ENCODE measurements around the gene BICC1. TPM values are rescaled to one million over a fixed set of nuclear protein-coding genes. Genes with fewer than 3 reads are reported as not detected.

BICC1 gene
- total and polyA plus RNA-seq, 2 of the 13 experiments (the other 11 are each of a cell fraction or from before 2014, with no cell fraction given): 0.18 to 1.5 TPM

GRCh38 chr10:58516119-58516518 lies 3.4 kb downstream of the BICC1 start:
- H3K4me3 ChIP-seq (replicated peaks in 1 of 3; ENCODE audit: insufficient read depth in 1 of 3, low read depth in 2 of 3, low read length in 3 of 3): no peak overlapping the region
- intact Hi-C loops (cut with micrococcal nuclease; ENCODE audit: unreplicated experiment): no loop called here
- no TSS peak for BruUV-seq (replicated peaks)
- ChIA-PET CTCF (ENCODE audit: low intra/inter-chr PET ratio, low total read pairs) (no interaction called here), POLR2A (no interaction called here)
- in situ Hi-C loops (cut with HindIII; ENCODE audit: extremely low pct_ligation_motif_present, low pct_unique_long_range_greater_than_20kb): loop anchor here (10.0 kb wide), 3 partner anchors 101 to 211 kb away; no protein-coding TSS in a partner anchor
- H3K27ac ChIP-seq (ENCODE audit: extremely low read length, insufficient read depth, low read length): no peak overlapping the region
- H3K4me1 ChIP-seq (ENCODE audit: insufficient read depth, low read length): peaks cover 33% of the 10 kb centered on the region
- no peaks in the 10 kb centered on the region for H3K9me3 ChIP-seq (ENCODE audit: low read length)
- TF ChIP-seq ZIK1 (CRISPR knock-in tag; IDR thresholded peaks at IDR 0.05; ENCODE audit: borderline replicate concordance, low read depth) (no peak), MEF2D (CRISPR knock-in tag; IDR thresholded peaks at IDR 0.05) (no peak)
- no peaks in the 10 kb centered on the region; a peak in 1 of 5 replicates for H3K27me3 ChIP-seq (ENCODE audit: control insufficient read depth in 1 of 2, insufficient read depth in 2 of 2, low read length in 2 of 2)
- 87% methylated on average over 1 of the region's 1 CpG for WGBS (ENCODE audit: low lambda C conversion rate)
- no peak for FAIRE-seq
- no peak overlapping the region for H2AFZ ChIP-seq (ENCODE audit: low read length)
- no peak for ATAC-seq
- no peak for DNase-seq (ENCODE audit: low spot score)
- peak overlapping the region; percentile 94; the same call in 1 of the 2 replicates for H3K4me2 ChIP-seq (ENCODE audit: low read depth, low read length)
- H3K36me3 ChIP-seq (replicated peaks in 1 of 2; ENCODE audit: control insufficient read depth in 1 of 2, insufficient read depth in 2 of 2, low read length in 2 of 2): no peaks in the 10 kb centered on the region
- no peak overlapping the region for H3K9ac ChIP-seq (ENCODE audit: insufficient read depth, low read depth, low read length)
- H4K20me1 ChIP-seq (ENCODE audit: insufficient read depth, low read length): no peaks in the 10 kb centered on the region
- H3K79me2 ChIP-seq (ENCODE audit: insufficient read depth, low read length): peaks cover 19% of the 10 kb centered on the region

DNA sequence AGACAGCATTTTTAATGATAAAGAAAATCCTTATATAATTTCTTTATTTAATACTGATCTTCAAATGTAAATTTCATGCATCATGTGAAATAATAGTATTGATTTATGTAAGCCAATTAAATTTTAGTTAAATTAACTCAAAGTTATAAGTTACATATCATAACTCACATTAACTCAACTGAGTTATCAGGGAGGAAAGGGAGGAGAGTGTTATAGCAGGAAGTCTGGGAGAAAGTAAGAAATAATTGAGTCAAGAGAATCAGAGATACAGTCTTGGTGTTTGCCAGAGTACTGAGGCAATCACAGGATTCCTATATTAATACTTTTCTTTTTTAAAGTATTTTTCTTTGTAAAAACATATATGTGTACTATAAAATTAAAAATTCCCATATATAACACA lies 4.0 kb downstream of the BICC1 start:
- no TSS peak for BruUV-seq (replicated peaks)
- Histone ChIP-seq H3K4me2 (ENCODE audit: low read depth, low read length) (no peak overlapping the region), H3K27me3 (ENCODE audit: control insufficient read depth in 1 of 2, insufficient read depth in 2 of 2, low read length in 2 of 2) (no peaks in the 10 kb centered on the region; a peak in 1 of 5 replicates), H4K20me1 (ENCODE audit: insufficient read depth, low read length) (no peaks in the 10 kb centered on the region), H3K4me1 (ENCODE audit: insufficient read depth, low read length) (peaks cover 28% of the 10 kb centered on the region), H3K36me3 (replicated peaks in 1 of 2; ENCODE audit: control insufficient read depth in 1 of 2, insufficient read depth in 2 of 2, low read length in 2 of 2) (no peaks in the 10 kb centered on the region), H2AFZ (ENCODE audit: low read length) (no peak overlapping the region), H3K9ac (ENCODE audit: insufficient read depth, low read depth, low read length) (no peak overlapping the region), H3K9me3 (ENCODE audit: low read length) (no peaks in the 10 kb centered on the region), H3K27ac (ENCODE audit: extremely low read length, insufficient read depth, low read length) (no peak overlapping the region), H3K4me3 (replicated peaks in 1 of 3; ENCODE audit: insufficient read depth in 1 of 3, low read depth in 2 of 3, low read length in 3 of 3) (no peak overlapping the region), H3K79me2 (ENCODE audit: insufficient read depth, low read length) (peaks cover 19% of the 10 kb centered on the region)
- POLR2A ChIA-PET: no interaction called here
- DNase-seq (ENCODE audit: low spot score): no peak
- CTCF ChIA-PET (ENCODE audit: low intra/inter-chr PET ratio, low total read pairs): no interaction called here
- intact Hi-C loops (cut with micrococcal nuclease; ENCODE audit: unreplicated experiment): no loop called here
- in situ Hi-C loops (cut with HindIII; ENCODE audit: extremely low pct_ligation_motif_present, low pct_unique_long_range_greater_than_20kb): loop anchor here (10.0 kb wide), 3 partner anchors 102 to 212 kb away; no protein-coding TSS in a partner anchor
- no peak for FAIRE-seq
- ATAC-seq: no peak
- TF ChIP-seq ATF1 (CRISPR knock-in tag; IDR thresholded peaks at IDR 0.05) (no peak), ZNF441 (CRISPR knock-in tag; IDR thresholded peaks at IDR 0.05; ENCODE audit: borderline replicate concordance) (no peak), ZNF12 (CRISPR knock-in tag; IDR thresholded peaks at IDR 0.05) (no peak), NFE2L2 (IDR thresholded peaks at IDR 0.05; ENCODE audit: low read length) (no peak), HHEX (CRISPR knock-in tag; IDR thresholded peaks at IDR 0.05) (no peak), ZBTB3 (CRISPR knock-in tag; IDR thresholded peaks at IDR 0.05; ENCODE audit: borderline replicate concordance, low read depth) (no peak), ELF3 (CRISPR knock-in tag; IDR thresholded peaks at IDR 0.05) (no peak), ZNF775 (CRISPR knock-in tag; IDR thresholded peaks at IDR 0.05; ENCODE audit: borderline replicate concordance) (no peak), RNF2 (conservative IDR thresholded peaks at IDR 0.05; ENCODE audit: low read depth) (no peak), ZNF281 (CRISPR knock-in tag; IDR thresholded peaks at IDR 0.05; ENCODE audit: borderline replicate concordance) (no peak), ZNF770 (CRISPR knock-in tag; IDR thresholded peaks at IDR 0.05) (no peak), HOXA9 (CRISPR knock-in tag; IDR thresholded peaks at IDR 0.05; ENCODE audit: borderline replicate concordance) (no peak), AHR (CRISPR knock-in tag; IDR thresholded peaks at IDR 0.05) (no peak), ZFP82 (CRISPR knock-in tag; IDR thresholded peaks at IDR 0.05; ENCODE audit: borderline replicate concordance) (no peak)
